Endothelial cell of umbilical vein (primary cell): ENCODE data around the gene VLDLR.

Experiments used
- CTCF ChIP-seq, 2 donors: IDR thresholded peaks; 1 replicate in 1 of 2; 2 replicates in 1 of 2; pipeline ENCODE4 v1.5.1; 2011; ENCODE audit warnings: low read length in 2 of 2, mild to moderate bottlenecking in 2 of 2, moderate library complexity in 2 of 2, control low read depth in 1 of 2, inconsistent platforms in 1 of 2, low read depth in 1 of 2; ENCODE audit not compliant: insufficient read depth in 1 of 2; ENCODE audit errors: extremely low read depth in 1 of 2
- EZH2 ChIP-seq: IDR thresholded peaks from 2 replicates; pipeline ENCODE4 v1.6.1; 2012; ENCODE audit warnings: borderline replicate concordance, low read depth, mild to moderate bottlenecking, moderate library complexity, low read length, inconsistent platforms; ENCODE audit not compliant: severe bottlenecking
- MAX ChIP-seq: IDR thresholded peaks from 2 replicates; pipeline ENCODE4 v1.6.1; 2011; ENCODE audit not compliant: insufficient read depth, insufficient read length
- POLR2AphosphoS5 ChIP-seq: IDR thresholded peaks from 2 replicates; pipeline ENCODE4 v1.6.1; 2012; ENCODE audit warnings: low read depth, mild to moderate bottlenecking, control low read depth, low read length, moderate library complexity; ENCODE audit not compliant: insufficient read depth

- TF ChIP-seq MAX, result no peak
- no peak for TF ChIP-seq CTCF (IDR thresholded peaks at IDR 0.05; ENCODE audit: extremely low read depth in 1 of 2, insufficient read depth in 1 of 2, low read depth in 1 of 2, low read length in 2 of 2)
- no peak for TF ChIP-seq EZH2
- no peak for TF ChIP-seq POLR2AphosphoS5
Observed at GRCh38 chr9:2616692-2617377, 4.8 kb upstream of the VLDLR start.
